Neural cell (in vitro differentiated cells): ENCODE measurements around the gene ZNF830. TPM values are rescaled to one million over a fixed set of nuclear protein-coding genes. Genes with fewer than 3 reads are reported as not detected.

Experiments used
- H2AFZ ChIP-seq: fragments of 200-600, 300-800 bp; sonication (generic), shearing (Covaris generic); 2 replicates; pipeline ENCODE4 v1.6.0; 2014; ENCODE audit warnings: low read depth, mild to moderate bottlenecking, antibody characterized with exemption, low read length, moderate library complexity
- H3F3A ChIP-seq: fragments of 200-600 bp; shearing (Covaris generic); 2 replicates; pipeline ENCODE4 v1.6.1; 2016; ENCODE audit warnings: mild to moderate bottlenecking, moderate library complexity, mixed read lengths, antibody characterized with exemption, low read length; ENCODE audit not compliant: insufficient read depth, poor library complexity, severe bottlenecking
- H3K27ac ChIP-seq: fragments of 200-600, 300-800 bp; sonication (generic), shearing (Covaris generic); 2 replicates; pipeline ENCODE4 v1.5.1; 2014; ENCODE audit warnings: mild to moderate bottlenecking, low read length, moderate library complexity
- H3K27me3 ChIP-seq: fragments of 300-800, 200-600 bp; sonication (generic), shearing (Covaris generic); 2 replicates; pipeline ENCODE4 v1.6.0; 2014; ENCODE audit warnings: mild to moderate bottlenecking, low read depth, low read length, moderate library complexity; ENCODE audit not compliant: insufficient read depth
- H3K36me3 ChIP-seq: fragments of 300-800, 200-600 bp; sonication (generic), shearing (Covaris generic); 2 replicates; pipeline ENCODE4 v1.5.1; 2014; ENCODE audit warnings: mild to moderate bottlenecking, antibody characterized with exemption, low read length, moderate library complexity; ENCODE audit not compliant: insufficient read depth
- H3K4me2 ChIP-seq: fragments of 300-800, 200-600 bp; sonication (generic), shearing (Covaris generic); 2 replicates; pipeline ENCODE4 v1.6.0; 2014; ENCODE audit warnings: mild to moderate bottlenecking, low read length
- H3K4me3 ChIP-seq: fragments of 300-800, 200-600 bp; sonication (generic), shearing (Covaris generic); 2 replicates; pipeline ENCODE4 v1.5.1; 2014; ENCODE audit warnings: mild to moderate bottlenecking, low read length, moderate library complexity
- H3K79me2 ChIP-seq: fragments of 200-600 bp; shearing (Covaris generic); replicated peaks from 2 replicates; pipeline ENCODE4 v1.6.0; 2014; ENCODE audit warnings: mild to moderate bottlenecking, low read length, moderate library complexity; ENCODE audit not compliant: insufficient read depth
- H3K9ac ChIP-seq: fragments of 300-800, 200-600 bp; sonication (generic), shearing (Covaris generic); 2 replicates; pipeline ENCODE4 v1.6.1; 2016; ENCODE audit warnings: mild to moderate bottlenecking, low read length, mixed read lengths
- H3K9me2 ChIP-seq: fragments of 200-600 bp; shearing (Covaris generic); 2 replicates; pipeline ENCODE4 v1.6.1; 2016; ENCODE audit warnings: mild to moderate bottlenecking, low read length, mixed read lengths; ENCODE audit not compliant: insufficient read depth
- H3K9me3 ChIP-seq: fragments of 200-600, 300-800 bp; sonication (generic), shearing (Covaris generic); 2 replicates; pipeline ENCODE4 v1.6.1; 2016; ENCODE audit warnings: mild to moderate bottlenecking, mixed run types, low read length, moderate library complexity, mixed read lengths
- H4K20me1 ChIP-seq: fragments of 200-600 bp; shearing (Covaris generic); 2 replicates; pipeline ENCODE4 v1.6.1; 2016; ENCODE audit warnings: mild to moderate bottlenecking, mixed run types; ENCODE audit not compliant: insufficient read depth
- CTCF ChIP-seq: fragments of 450-650 bp; IDR thresholded peaks from 2 replicates; pipeline ENCODE4 v1.5.1; 2014; ENCODE audit warnings: antibody characterized with exemption, mild to moderate bottlenecking, moderate library complexity; ENCODE audit not compliant: poor library complexity, severe bottlenecking
- EP300 ChIP-seq: fragments of 450-650 bp; conservative IDR thresholded peaks from 2 replicates; pipeline ENCODE4 v1.6.1; 2014; ENCODE audit warnings: antibody characterized with exemption, mild to moderate bottlenecking, moderate library complexity; ENCODE audit not compliant: poor library complexity, severe bottlenecking
- EZH2 ChIP-seq: fragments of 200-600, 300-800 bp; shearing (Covaris generic), sonication (generic); IDR thresholded peaks from 2 replicates; pipeline ENCODE4 v1.6.1; 2014; ENCODE audit warnings: antibody characterized with exemption, low read length, borderline replicate concordance, mild to moderate bottlenecking; ENCODE audit not compliant: insufficient read depth, poor library complexity, severe bottlenecking
- MXI1 ChIP-seq: fragments of 450-650 bp; conservative IDR thresholded peaks from 2 replicates; pipeline ENCODE4 v1.6.1; 2014; ENCODE audit warnings: antibody characterized with exemption, mild to moderate bottlenecking; ENCODE audit not compliant: poor library complexity, severe bottlenecking
- POLR2AphosphoS5 ChIP-seq: IDR thresholded peaks from 2 replicates; pipeline ENCODE4 v1.6.1; 2012
- RAD21 ChIP-seq: fragments of 450-650 bp; conservative IDR thresholded peaks from 2 replicates; pipeline ENCODE4 v1.6.1; 2014; ENCODE audit warnings: antibody characterized with exemption, mild to moderate bottlenecking, moderate library complexity
- REST ChIP-seq: IDR thresholded peaks from 2 replicates; pipeline ENCODE4 v1.6.1; 2012; ENCODE audit warnings: borderline replicate concordance
- SMC3 ChIP-seq: fragments of 450-650 bp; conservative IDR thresholded peaks from 2 replicates; pipeline ENCODE4 v1.6.1; 2014; ENCODE audit warnings: antibody characterized with exemption, mild to moderate bottlenecking, moderate library complexity; ENCODE audit not compliant: poor library complexity
- TAF1 ChIP-seq: IDR thresholded peaks from 2 replicates; pipeline ENCODE4 v1.6.1; 2012; ENCODE audit warnings: low read depth
- polyA plus RNA-seq: library from polyadenylated mRNA; depleted of rRNA; stranded (reverse); fragments of >200 nt; gene quantifications from 2 replicates; pipeline ENCODE4 v1.2.3, GENCODE V29; 2014

Gene ZNF830
- polyA plus RNA-seq, 1 donor from 2014 or later: 14.7 TPM

GRCh38 chr17:35006961-35007360 lies 45.6 kb downstream of the ZNF830 start:
- TF ChIP-seq CTCF (no peak), REST (no peak), RAD21 (no peak), SMC3 (no peak), TAF1 (no peak), EZH2 (no peak), EP300 (no peak), POLR2AphosphoS5 (no peak), MXI1 (no peak)
- no peaks in the 10 kb centered on the region for H3K79me2 ChIP-seq
- no peaks in the 10 kb centered on the region for H3F3A ChIP-seq
- no peaks in the 10 kb centered on the region for H3K9me3 ChIP-seq
- H3K9ac ChIP-seq: no peak overlapping the region
- H3K4me3 ChIP-seq: no peak overlapping the region
- H3K4me2 ChIP-seq: no peak overlapping the region
- H4K20me1 ChIP-seq: no peaks in the 10 kb centered on the region
- H3K27ac ChIP-seq: no peak overlapping the region
- H3K9me2 ChIP-seq: no peaks in the 10 kb centered on the region
- no peak overlapping the region for H2AFZ ChIP-seq
- H3K27me3 ChIP-seq: no peaks in the 10 kb centered on the region
- no peaks in the 10 kb centered on the region for H3K36me3 ChIP-seq

- H3K27ac ChIP-seq: no peak overlapping the region
- no peaks in the 10 kb centered on the region for H3K9me3 ChIP-seq
- TF ChIP-seq REST (no peak), EP300 (no peak), MXI1 (no peak), EZH2 (no peak), POLR2AphosphoS5 (no peak), TAF1 (no peak), SMC3 (no peak), RAD21 (no peak), CTCF (no peak)
- H3K9me2 ChIP-seq: no peaks in the 10 kb centered on the region
- H3K9ac ChIP-seq: no peak overlapping the region
- H3K4me3 ChIP-seq: no peak overlapping the region
- no peaks in the 10 kb centered on the region for H4K20me1 ChIP-seq
- H3K36me3 ChIP-seq: no peaks in the 10 kb centered on the region
- H2AFZ ChIP-seq: no peak overlapping the region
- no peaks in the 10 kb centered on the region for H3K27me3 ChIP-seq
- no peaks in the 10 kb centered on the region for H3F3A ChIP-seq
- no peaks in the 10 kb centered on the region for H3K79me2 ChIP-seq
- H3K4me2 ChIP-seq: no peak overlapping the region
These were observed 48.8 kb downstream of the ZNF830 start for GRCh38 chr17:35010093-35010492.
